Colonic mucosa (tissue), 4 donors: ENCODE data around the gene NTM. TPM values are rescaled to one million over a fixed set of nuclear protein-coding genes. Genes with fewer than 3 reads are reported as not detected.

Source experiments
- DNase-seq: peaks from one replicate; pipeline ENCODE4 v3.0.0-alpha.2; 2020
- H3K27ac ChIP-seq: fragments of 200-600 bp; one replicate; pipeline ENCODE4 v1.8.0; 2021
- H3K27me3 ChIP-seq: fragments of 200-600 bp; one replicate; pipeline ENCODE4 v1.8.0; 2021
- H3K36me3 ChIP-seq: fragments of 200-600 bp; one replicate; pipeline ENCODE4 v1.8.0; 2021
- H3K4me1 ChIP-seq: fragments of 200-600 bp; one replicate; pipeline ENCODE4 v1.8.0; 2021; ENCODE audit warnings: mild to moderate bottlenecking
- H3K4me3 ChIP-seq: fragments of 200-600 bp; one replicate; pipeline ENCODE4 v1.8.0; 2021
- H3K9ac ChIP-seq, 2 donors: one replicate each; pipeline ENCODE4 v1.7.0; 2013; ENCODE audit warnings: control low read depth in 2 of 2, low read depth in 2 of 2, low read length in 2 of 2
- H3K9me3 ChIP-seq: fragments of 200-600 bp; one replicate; pipeline ENCODE4 v1.8.0; 2021
- CTCF ChIP-seq: fragments of 200-600 bp; IDR thresholded peaks from one replicate; pipeline ENCODE4 v1.8.0; 2022; ENCODE audit warnings: antibody characterized with exemption, mild to moderate bottlenecking
- intact Hi-C: fragments of 100-400 bp; cut with DNase I; formaldehyde crosslinking; loops from one replicate; pipeline ENCODE4 v1.14.1; 2022
- total RNA-seq, 2 donors: library from RNA; stranded (reverse); fragmentation: NEBNext Ultra II Directional in 1 of 2; extraction: Animal tissue kit (Norgen Biotek cat#: 25700) in 1 of 2; gene quantifications; one replicate each; pipeline ENCODE4 v1.2.1, GENCODE V29; 2021
- donor health status: healthy.
- donor health status: DM: no; HTN: no; CAD: no.
- donor health status: DM: no; HTN: no; CAD: no.

The NTM gene
- total RNA-seq, 2 donors from 2014 or later, result 1.6 to 2.8 TPM

GRCh38 chr11:131356206-131356605 is 14.2 kb upstream of the NTM start:
- no peaks in the 10 kb centered on the region for H3K36me3 ChIP-seq
- no peaks in the 10 kb centered on the region for H3K27me3 ChIP-seq
- intact Hi-C loops, result no loop called here
- no peak for DNase-seq
- TF ChIP-seq CTCF, result no peak
- H3K9ac ChIP-seq, result no peak overlapping the region
- no peak overlapping the region for H3K27ac ChIP-seq
- no peaks in the 10 kb centered on the region for H3K9me3 ChIP-seq
- no peaks in the 10 kb centered on the region for H3K4me1 ChIP-seq
- no peak overlapping the region for H3K4me3 ChIP-seq

- Histone ChIP-seq H3K4me3 (no peak overlapping the region), H3K27me3 (no peaks in the 10 kb centered on the region), H3K4me1 (no peaks in the 10 kb centered on the region), H3K9ac (no peak overlapping the region), H3K27ac (no peak overlapping the region), H3K9me3 (no peaks in the 10 kb centered on the region), H3K36me3 (no peaks in the 10 kb centered on the region)
- intact Hi-C loops, result no loop called here
- TF ChIP-seq CTCF, result no peak
- DNase-seq, result no peak
These were observed 5.0 kb upstream of the NTM start for GRCh38 chr11:131365329-131365930.

GRCh38 chr11:131370901-131371790 is 731 bp downstream of the NTM start:
- H3K27me3 ChIP-seq, result peaks cover 7% of the 10 kb centered on the region
- intact Hi-C loops, result no loop called here
- TF ChIP-seq CTCF, result no peak

GRCh38 chr11:131371791-131372104 is 1.3 kb downstream of the NTM start:
- no peaks in the 10 kb centered on the region for H3K4me1 ChIP-seq
- TF ChIP-seq CTCF, result no peak
- intact Hi-C loops, result no loop called here
- no peaks in the 10 kb centered on the region for H3K36me3 ChIP-seq
- DNase-seq, result no peak
- H3K27ac ChIP-seq, result no peak overlapping the region
- H3K4me3 ChIP-seq, result no peak overlapping the region
- no peak overlapping the region for H3K9ac ChIP-seq
- H3K27me3 ChIP-seq, result peaks cover 7% of the 10 kb centered on the region
- H3K9me3 ChIP-seq, result no peaks in the 10 kb centered on the region

More at GRCh38 chr11:131370901-131371790, 731 bp downstream of the NTM start:
- DNase-seq, result no peak
- H3K4me1 ChIP-seq, result no peaks in the 10 kb centered on the region
- H3K9me3 ChIP-seq, result no peaks in the 10 kb centered on the region
- no peaks in the 10 kb centered on the region for H3K36me3 ChIP-seq
- no peak overlapping the region for H3K9ac ChIP-seq
- H3K4me3 ChIP-seq, result no peak overlapping the region
- no peak overlapping the region for H3K27ac ChIP-seq

GRCh38 chr11:131372234-131372962 is 2.0 kb downstream of the NTM start:
- no peak overlapping the region for H3K4me3 ChIP-seq
- no peaks in the 10 kb centered on the region for H3K36me3 ChIP-seq
- intact Hi-C loops, result no loop called here
- TF ChIP-seq CTCF, result no peak
- no peaks in the 10 kb centered on the region for H3K9me3 ChIP-seq
- peaks cover 7% of the 10 kb centered on the region for H3K27me3 ChIP-seq
- no peak overlapping the region for H3K27ac ChIP-seq
- H3K4me1 ChIP-seq, result no peaks in the 10 kb centered on the region
- DNase-seq, result no peak
- no peak overlapping the region for H3K9ac ChIP-seq
